ENCODE results near the gene SMARCB1.

SMARCB1 gene

DNA sequence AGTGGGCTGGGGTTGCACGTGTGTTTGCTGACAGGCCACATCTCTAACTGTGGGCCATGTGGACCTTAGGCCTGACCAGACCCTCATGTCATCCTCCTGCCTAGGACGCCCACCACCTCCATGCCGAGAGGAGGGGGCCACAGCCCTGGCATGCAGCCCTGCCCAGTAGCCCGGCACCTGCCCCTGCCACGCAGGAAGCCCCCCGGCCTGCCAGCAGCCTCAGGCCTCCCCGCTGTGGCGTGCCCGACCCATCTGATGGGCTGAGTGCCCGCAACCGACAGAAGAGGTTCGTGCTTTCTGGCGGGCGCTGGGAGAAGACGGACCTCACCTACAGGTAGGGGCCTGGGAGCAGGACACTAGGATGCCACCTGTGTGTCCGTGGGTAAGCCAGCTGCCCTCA is 7.7 kb upstream of the SMARCB1 start:
- Histone ChIP-seq H3K4me3 (ENCODE audit: low read depth, low read length) (no peak overlapping the region), H3K27ac (no peak overlapping the region), H3K27me3 (ENCODE audit: insufficient read depth, low read depth, severe bottlenecking) (no peaks in the 10 kb centered on the region), H3K36me3 (no peaks in the 10 kb centered on the region), H3K9me3 (ENCODE audit: severe bottlenecking) (no peaks in the 10 kb centered on the region)
- no peak for DNase-seq
- no peak for TF ChIP-seq CTCF (IDR thresholded peaks at IDR 0.05; ENCODE audit: low read depth, low read length)

- DNase-seq, result no peak
- H3K27me3 ChIP-seq (ENCODE audit: insufficient read depth, low read depth, severe bottlenecking), result no peaks in the 10 kb centered on the region
- H3K9me3 ChIP-seq (ENCODE audit: severe bottlenecking), result no peaks in the 10 kb centered on the region
- no peak overlapping the region for H3K4me3 ChIP-seq (ENCODE audit: low read depth, low read length)
- no peak for TF ChIP-seq CTCF (IDR thresholded peaks at IDR 0.05; ENCODE audit: low read depth, low read length)
- H3K27ac ChIP-seq, result no peak overlapping the region
- H3K36me3 ChIP-seq, result no peaks in the 10 kb centered on the region
Observed at GRCh38 chr22:23779731-23780130, 7.0 kb upstream of the SMARCB1 start.

DNA sequence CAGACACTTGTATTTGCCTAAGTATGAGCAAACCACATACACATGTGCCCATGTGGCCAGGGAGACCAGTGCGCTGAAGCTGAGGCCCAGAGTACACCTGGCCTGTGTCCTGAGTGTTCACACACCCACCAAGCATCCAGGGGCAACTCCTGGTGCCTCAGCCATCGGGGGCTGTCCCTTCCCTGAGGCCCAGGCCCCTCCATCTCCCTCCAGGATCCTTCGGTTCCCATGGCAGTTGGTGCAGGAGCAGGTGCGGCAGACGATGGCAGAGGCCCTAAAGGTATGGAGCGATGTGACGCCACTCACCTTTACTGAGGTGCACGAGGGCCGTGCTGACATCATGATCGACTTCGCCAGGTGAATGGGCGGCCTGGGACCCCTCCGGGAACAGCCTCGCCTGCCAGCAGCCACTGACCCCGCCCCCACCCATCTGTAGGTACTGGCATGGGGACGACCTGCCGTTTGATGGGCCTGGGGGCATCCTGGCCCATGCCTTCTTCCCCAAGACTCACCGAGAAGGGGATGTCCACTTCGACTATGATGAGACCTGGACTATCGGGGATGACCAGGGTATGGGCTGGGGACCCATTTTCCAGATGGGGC is 6.5 kb upstream of the SMARCB1 start:
- Histone ChIP-seq H3K9me3 (ENCODE audit: severe bottlenecking) (no peaks in the 10 kb centered on the region), H3K4me3 (ENCODE audit: low read depth, low read length) (no peak overlapping the region), H3K27ac (no peak overlapping the region), H3K36me3 (no peaks in the 10 kb centered on the region), H3K27me3 (ENCODE audit: insufficient read depth, low read depth, severe bottlenecking) (no peaks in the 10 kb centered on the region)
- TF ChIP-seq CTCF (IDR thresholded peaks at IDR 0.05; ENCODE audit: low read depth, low read length), result no peak
- no peak for DNase-seq

DNA sequence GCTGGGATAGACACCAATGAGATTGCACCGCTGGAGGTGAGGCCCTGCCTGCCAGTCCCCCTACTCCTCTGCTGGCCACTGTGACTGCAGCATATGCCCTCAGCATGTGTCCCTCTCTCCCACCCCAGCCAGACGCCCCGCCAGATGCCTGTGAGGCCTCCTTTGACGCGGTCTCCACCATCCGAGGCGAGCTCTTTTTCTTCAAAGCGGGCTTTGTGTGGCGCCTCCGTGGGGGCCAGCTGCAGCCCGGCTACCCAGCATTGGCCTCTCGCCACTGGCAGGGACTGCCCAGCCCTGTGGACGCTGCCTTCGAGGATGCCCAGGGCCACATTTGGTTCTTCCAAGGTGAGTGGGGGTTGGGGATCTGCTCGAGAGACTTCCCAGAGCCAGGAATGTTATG is 5.7 kb upstream of the SMARCB1 start:
- no peak for DNase-seq
- TF ChIP-seq CTCF (IDR thresholded peaks at IDR 0.05; ENCODE audit: low read depth, low read length), result no peak
- no peaks in the 10 kb centered on the region for H3K27me3 ChIP-seq (ENCODE audit: insufficient read depth, low read depth, severe bottlenecking)
- H3K27ac ChIP-seq, result peak overlapping the region; percentile 31; the same call in 1 of the 2 replicates
- no peaks in the 10 kb centered on the region for H3K9me3 ChIP-seq (ENCODE audit: severe bottlenecking)
- H3K36me3 ChIP-seq, result no peaks in the 10 kb centered on the region
- H3K4me3 ChIP-seq (ENCODE audit: low read depth, low read length), result no peak overlapping the region

GRCh38 chr22:23781511-23782183 is 5.1 kb upstream of the SMARCB1 start:
- no peak for DNase-seq
- Histone ChIP-seq H3K9me3 (ENCODE audit: severe bottlenecking) (no peaks in the 10 kb centered on the region), H3K36me3 (no peaks in the 10 kb centered on the region), H3K27ac (peak overlapping the region; percentile 31; the same call in 1 of the 2 replicates), H3K27me3 (ENCODE audit: insufficient read depth, low read depth, severe bottlenecking) (no peaks in the 10 kb centered on the region), H3K4me3 (ENCODE audit: low read depth, low read length) (no peak overlapping the region)
- TF ChIP-seq CTCF (IDR thresholded peaks at IDR 0.05; ENCODE audit: low read depth, low read length), result no peak

Measured in WERI-Rb-1 (cell line).